Esophagus (tissue), 2 donors: Measurements from ENCODE around the gene OSCP1. TPM values are rescaled to one million over a fixed set of nuclear protein-coding genes. Genes with fewer than 3 reads are reported as not detected.

Experiments
- H3K27ac ChIP-seq, 2 donors: one replicate each; pipeline ENCODE4 v1.5.1; 2013; ENCODE audit warnings: low read depth in 2 of 2, mild to moderate bottlenecking in 2 of 2, inconsistent platforms in 1 of 2, low read length in 1 of 2, moderate library complexity in 1 of 2
- H3K27me3 ChIP-seq, 2 donors: one replicate each; pipeline ENCODE4 v1.6.1; 2013; ENCODE audit warnings: low read length in 2 of 2, control low read depth in 1 of 2, mild to moderate bottlenecking in 1 of 2; ENCODE audit not compliant: insufficient read depth in 2 of 2, control insufficient read depth in 1 of 2
- H3K36me3 ChIP-seq, 2 donors: one replicate each; pipeline ENCODE4 v1.6.1; 2013; ENCODE audit warnings: low read length in 1 of 2; ENCODE audit not compliant: control insufficient read depth in 2 of 2, insufficient read depth in 2 of 2
- H3K4me1 ChIP-seq, 2 donors: one replicate each; pipeline ENCODE4 v1.6.1; 2013; ENCODE audit warnings: low read length in 1 of 2; ENCODE audit not compliant: control insufficient read depth in 2 of 2, insufficient read depth in 2 of 2
- H3K4me3 ChIP-seq, 2 donors: one replicate each; pipeline ENCODE4 v1.5.1; 2013; ENCODE audit warnings: low read length in 2 of 2, mild to moderate bottlenecking in 2 of 2, low read depth in 1 of 2, moderate library complexity in 1 of 2
- H3K9me3 ChIP-seq, 2 donors: one replicate each; pipeline ENCODE4 v1.6.1; 2013; ENCODE audit warnings: mild to moderate bottlenecking in 2 of 2, low read depth in 1 of 2, low read length in 1 of 2, moderate library complexity in 1 of 2; ENCODE audit not compliant: control insufficient read depth in 2 of 2, insufficient read depth in 1 of 2
- WGBS, 2 donors: extraction: QIAGEN DNeasy Blood & Tissue Kit; methylation state at CpG; one replicate each; pipeline ENCODE4 v1.1.7; 2013; 5-methylcytosine and 5-hydroxymethylcytosine counted together
- polyA plus RNA-seq, 2 donors: library from polyadenylated mRNA; stranded (reverse); fragments of 200-250 nt; gene quantifications; one replicate each; pipeline ENCODE4 v1.2.3, GENCODE V29; 2013
- donor health status: healthy with polysubstance abuse.
- donor health status: Bipolar disorder and iron deficiency.

Gene OSCP1
- polyA plus RNA-seq, 2 donors, result 3.0 to 4.1 TPM

- H3K4me3 ChIP-seq, result no peak overlapping the region
- H3K4me1 ChIP-seq, result no peaks in the 10 kb centered on the region
- WGBS, 2 donors, result 86 to 87% methylated on average over 7 of the region's 7 CpGs
- H3K27me3 ChIP-seq, result no peaks in the 10 kb centered on the region
- H3K27ac ChIP-seq, result no peak overlapping the region
- H3K36me3 ChIP-seq, result no peaks in the 10 kb centered on the region
- H3K9me3 ChIP-seq, result no peaks in the 10 kb centered on the region
These were observed 25.8 kb upstream of the OSCP1 start for GRCh38 chr1:36475910-36476604.

- WGBS, 2 donors, result 57 to 64% methylated on average over 9 of the region's 9 CpGs
- no peaks in the 10 kb centered on the region for H3K27me3 ChIP-seq
- no peaks in the 10 kb centered on the region for H3K4me1 ChIP-seq
- H3K9me3 ChIP-seq, result no peaks in the 10 kb centered on the region
- no peaks in the 10 kb centered on the region for H3K36me3 ChIP-seq
- H3K27ac ChIP-seq, result no peak overlapping the region
- H3K4me3 ChIP-seq, result no peak overlapping the region
These were observed 25.1 kb upstream of the OSCP1 start for GRCh38 chr1:36475341-36475740.

GRCh38 chr1:36472656-36473055, 22.4 kb upstream of the OSCP1 start:
- H3K4me3 ChIP-seq, result no peak overlapping the region
- WGBS, 2 donors, result 83 to 92% methylated on average over 6 of the region's 6 CpGs
- no peaks in the 10 kb centered on the region for H3K9me3 ChIP-seq
- no peaks in the 10 kb centered on the region for H3K27me3 ChIP-seq
- H3K4me1 ChIP-seq, result no peaks in the 10 kb centered on the region
- no peaks in the 10 kb centered on the region for H3K36me3 ChIP-seq
- no peak overlapping the region for H3K27ac ChIP-seq

- Histone ChIP-seq H3K27ac (no peak overlapping the region), H3K4me1 (no peaks in the 10 kb centered on the region), H3K9me3 (no peaks in the 10 kb centered on the region), H3K4me3 (no peak overlapping the region), H3K36me3 (no peaks in the 10 kb centered on the region), H3K27me3 (no peaks in the 10 kb centered on the region)
- 77 to 78% methylated on average over 22 of the region's 22 CpGs for WGBS, 2 donors
These were observed 21.8 kb upstream of the OSCP1 start for GRCh38 chr1:36471830-36472641.

GRCh38 chr1:36469163-36469562, 18.9 kb upstream of the OSCP1 start:
- WGBS, 2 donors, result 88 to 89% methylated on average over 2 of the region's 2 CpGs
- Histone ChIP-seq H3K4me1 (peaks cover 0 to 5% of the 10 kb centered on the region in 2 donors), H3K9me3 (no peaks in the 10 kb centered on the region)

GRCh38 chr1:36467700-36468455, 17.6 kb upstream of the OSCP1 start:
- Histone ChIP-seq H3K4me3 (no peak overlapping the region), H3K36me3 (no peaks in the 10 kb centered on the region), H3K4me1 (peaks cover 0 to 5% of the 10 kb centered on the region in 2 donors), H3K27me3 (no peaks in the 10 kb centered on the region), H3K27ac (no peak overlapping the region), H3K9me3 (no peaks in the 10 kb centered on the region)
- 87 to 90% methylated on average over 10 of the region's 10 CpGs for WGBS, 2 donors

More at GRCh38 chr1:36469163-36469562, 18.9 kb upstream of the OSCP1 start:
- no peak overlapping the region for H3K4me3 ChIP-seq
- no peaks in the 10 kb centered on the region for H3K36me3 ChIP-seq
- H3K27ac ChIP-seq, result no peak overlapping the region
- no peaks in the 10 kb centered on the region for H3K27me3 ChIP-seq

- WGBS, 2 donors, result 92 to 96% methylated on average over 4 of the region's 4 CpGs
- no peaks in the 10 kb centered on the region for H3K27me3 ChIP-seq
- no peak overlapping the region for H3K4me3 ChIP-seq
- H3K27ac ChIP-seq, result no peak overlapping the region
- peaks cover 0 to 5% of the 10 kb centered on the region in 2 donors for H3K4me1 ChIP-seq
- no peaks in the 10 kb centered on the region for H3K36me3 ChIP-seq
- no peaks in the 10 kb centered on the region for H3K9me3 ChIP-seq
These were observed 16.8 kb upstream of the OSCP1 start for GRCh38 chr1:36467027-36467410.

- peaks cover under 1 to 3% of the 10 kb centered on the region in 2 donors for H3K36me3 ChIP-seq
- H3K27me3 ChIP-seq, result no peaks in the 10 kb centered on the region
- WGBS, 2 donors, result 84 to 89% methylated on average over 12 of the region's 12 CpGs
- H3K9me3 ChIP-seq, result no peaks in the 10 kb centered on the region
- peaks cover 0 to 5% of the 10 kb centered on the region in 2 donors for H3K4me1 ChIP-seq
- no peak overlapping the region for H3K4me3 ChIP-seq
- no peak overlapping the region for H3K27ac ChIP-seq
These were observed 16.2 kb upstream of the OSCP1 start for GRCh38 chr1:36466370-36467026.

- peaks cover 6 to 7% of the 10 kb centered on the region in 2 donors for H3K36me3 ChIP-seq
- no peaks in the 10 kb centered on the region for H3K27me3 ChIP-seq
- WGBS, 2 donors, result 68 to 69% methylated on average over 4 of the region's 4 CpGs
- H3K4me1 ChIP-seq, result peaks cover 0 to 5% of the 10 kb centered on the region in 2 donors
- H3K9me3 ChIP-seq, result no peaks in the 10 kb centered on the region
- H3K27ac ChIP-seq, result no peak overlapping the region
- no peak overlapping the region for H3K4me3 ChIP-seq
These were observed 15.6 kb upstream of the OSCP1 start for GRCh38 chr1:36465731-36466369.
